ENCODE measurements around the gene SMOC2. TPM values are rescaled to one million over a fixed set of nuclear protein-coding genes. Genes with fewer than 3 reads are reported as not detected.
A peak's percentile ranks its signal among the peaks of the same experiment; 100 is the strongest.

The SMOC2 gene
- total RNA-seq (ENCODE audit: unreplicated experiment) = not detected
- long read RNA-seq = 0 reads

DNA sequence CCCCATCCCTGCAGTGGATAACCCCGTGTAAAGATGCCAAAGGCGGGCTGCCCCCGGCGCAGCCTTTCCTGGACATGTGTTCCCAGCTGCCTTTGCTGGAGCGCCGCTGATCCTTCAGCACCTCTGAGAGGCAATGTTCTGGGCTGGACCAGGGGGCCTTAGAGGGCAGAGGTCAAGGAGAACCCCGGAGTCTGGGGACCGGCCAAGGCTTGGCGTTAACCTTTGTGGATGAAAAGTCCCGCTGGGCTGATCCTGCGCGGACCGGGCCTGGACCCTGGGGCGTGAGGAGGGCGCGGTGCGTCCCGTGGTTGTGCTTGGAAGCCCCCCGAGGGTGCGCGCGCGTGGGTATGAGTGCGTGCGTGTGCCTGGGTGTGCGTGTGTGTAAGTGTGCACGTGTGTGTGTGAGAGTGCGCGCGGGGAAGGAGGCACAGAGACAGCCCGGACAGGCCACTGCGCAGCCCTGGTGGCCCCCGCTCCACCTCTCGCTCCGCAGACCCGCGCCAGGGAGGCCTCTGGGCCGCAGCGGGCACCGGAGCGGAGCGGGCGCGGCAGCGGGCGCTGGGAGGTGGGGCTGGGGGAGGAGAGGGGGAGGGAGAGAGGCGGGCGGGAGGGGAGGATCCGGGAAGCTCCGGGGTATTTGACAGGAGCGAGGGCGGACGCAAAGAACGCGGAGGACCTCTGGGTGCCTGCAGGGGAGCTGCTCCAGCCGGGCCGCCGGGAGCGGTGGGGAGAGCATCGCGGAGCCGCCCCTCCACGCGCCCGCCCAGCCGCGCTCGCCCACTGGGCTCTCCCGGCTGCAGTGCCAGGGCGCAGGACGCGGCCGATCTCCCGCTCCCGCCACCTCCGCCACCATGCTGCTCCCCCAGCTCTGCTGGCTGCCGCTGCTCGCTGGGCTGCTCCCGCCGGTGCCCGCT is at the start of gene SMOC2:
TSS of gene SMOC2 (plus strand) at position 665 of the 914 bp plus-strand sequence. CDS start at position 852, 187 bp downstream.
- no peaks in the 10 kb centered on the region for H3K9me3 Mint-ChIP-seq (ENCODE audit: unreplicated experiment)
- DNase-seq (ENCODE audit: low spot score) = no peak
- TF ChIP-seq CTCF (IDR thresholded peaks at IDR 0.05; ENCODE audit: unreplicated experiment) = no peak
- H3K36me3 Mint-ChIP-seq (ENCODE audit: low read depth, unreplicated experiment) = peaks cover 4% of the 10 kb centered on the region
- peaks cover 12% of the 10 kb centered on the region for H3K4me1 Mint-ChIP-seq (ENCODE audit: unreplicated experiment)
- H3K27ac Mint-ChIP-seq (ENCODE audit: unreplicated experiment) = no peak within 1 kb of the TSS
- peaks cover 18% of the 10 kb centered on the region for H3K27me3 Mint-ChIP-seq (ENCODE audit: unreplicated experiment)
- peak within 1 kb of the TSS; percentile 65 for H3K4me3 Mint-ChIP-seq (ENCODE audit: unreplicated experiment)

DNA sequence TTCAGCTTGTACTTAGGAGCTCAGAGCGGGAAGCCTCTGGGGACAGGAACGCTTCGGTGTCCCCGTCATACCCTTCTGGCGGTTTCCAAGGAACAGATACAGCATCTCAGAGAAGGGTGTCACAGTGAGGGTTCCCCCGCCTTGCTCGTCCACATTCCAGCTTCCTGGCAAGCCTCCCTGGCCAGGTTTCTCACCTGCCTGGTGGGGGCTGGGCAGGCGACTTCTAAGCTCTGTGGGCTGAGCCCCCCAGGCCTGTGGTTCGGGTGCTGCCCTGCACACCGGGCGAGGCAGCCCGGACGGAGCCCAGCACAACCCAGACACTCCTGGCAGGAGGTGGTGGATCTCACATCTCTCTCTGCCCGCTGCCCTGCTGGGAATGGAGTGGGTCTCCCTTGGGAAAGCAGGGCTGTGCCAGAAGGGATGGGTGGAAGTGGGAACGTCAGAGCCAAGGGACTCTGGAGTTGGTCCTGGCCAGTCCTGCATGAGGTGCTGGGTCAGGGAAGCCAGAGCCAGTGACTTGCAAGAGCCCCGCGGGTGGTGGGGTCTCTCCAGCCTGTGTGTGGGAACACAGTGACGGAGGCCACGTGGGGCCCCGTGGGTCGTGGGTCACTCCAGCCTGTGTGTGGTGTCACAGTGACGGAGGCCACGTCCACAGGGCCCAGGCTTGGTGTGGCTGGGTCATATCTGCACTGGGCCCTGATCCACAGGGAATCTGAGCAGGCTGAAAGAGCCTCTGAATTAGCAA is 47.7 kb upstream of the SMOC2 start:
- no peak overlapping the region for H3K27ac Mint-ChIP-seq (ENCODE audit: unreplicated experiment)
- H3K4me3 Mint-ChIP-seq (ENCODE audit: unreplicated experiment) = no peak overlapping the region
- no peak for TF ChIP-seq CTCF (IDR thresholded peaks at IDR 0.05; ENCODE audit: unreplicated experiment)
- no peaks in the 10 kb centered on the region for H3K9me3 Mint-ChIP-seq (ENCODE audit: unreplicated experiment)
- H3K4me1 Mint-ChIP-seq (ENCODE audit: unreplicated experiment) = peaks cover 24% of the 10 kb centered on the region
- DNase-seq (ENCODE audit: low spot score) = no peak
- peaks cover 6% of the 10 kb centered on the region for H3K27me3 Mint-ChIP-seq (ENCODE audit: unreplicated experiment)
- H3K36me3 Mint-ChIP-seq (ENCODE audit: low read depth, unreplicated experiment) = no peaks in the 10 kb centered on the region

DNA sequence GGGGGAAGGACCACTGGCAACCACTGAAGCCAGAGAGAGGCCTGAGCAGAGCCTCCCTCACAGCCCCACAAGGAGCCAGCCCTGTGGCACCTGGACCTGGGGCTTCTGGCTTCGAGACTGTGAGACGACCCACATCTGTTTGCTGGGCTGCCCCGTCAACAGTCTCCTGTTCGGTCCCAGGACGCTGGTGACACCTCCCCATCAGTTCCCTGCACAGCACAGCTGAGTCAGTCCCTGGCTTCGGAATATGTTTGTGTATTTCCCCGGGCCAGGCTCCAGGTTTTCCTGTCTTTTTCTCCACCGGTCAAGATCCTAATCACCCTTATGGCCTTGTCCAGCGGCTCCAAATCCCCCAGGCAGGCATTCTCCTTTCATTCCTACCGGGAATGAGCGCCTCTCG is 46.4 kb upstream of the SMOC2 start:
- no peak for TF ChIP-seq CTCF (IDR thresholded peaks at IDR 0.05; ENCODE audit: unreplicated experiment)
- no peak for DNase-seq (ENCODE audit: low spot score)
- no peak overlapping the region for H3K4me3 Mint-ChIP-seq (ENCODE audit: unreplicated experiment)
- H3K9me3 Mint-ChIP-seq (ENCODE audit: unreplicated experiment) = no peaks in the 10 kb centered on the region
- H3K4me1 Mint-ChIP-seq (ENCODE audit: unreplicated experiment) = peaks cover 22% of the 10 kb centered on the region
- H3K36me3 Mint-ChIP-seq (ENCODE audit: low read depth, unreplicated experiment) = no peaks in the 10 kb centered on the region
- H3K27ac Mint-ChIP-seq (ENCODE audit: unreplicated experiment) = no peak overlapping the region
- H3K27me3 Mint-ChIP-seq (ENCODE audit: unreplicated experiment) = peaks cover 7% of the 10 kb centered on the region

DNA sequence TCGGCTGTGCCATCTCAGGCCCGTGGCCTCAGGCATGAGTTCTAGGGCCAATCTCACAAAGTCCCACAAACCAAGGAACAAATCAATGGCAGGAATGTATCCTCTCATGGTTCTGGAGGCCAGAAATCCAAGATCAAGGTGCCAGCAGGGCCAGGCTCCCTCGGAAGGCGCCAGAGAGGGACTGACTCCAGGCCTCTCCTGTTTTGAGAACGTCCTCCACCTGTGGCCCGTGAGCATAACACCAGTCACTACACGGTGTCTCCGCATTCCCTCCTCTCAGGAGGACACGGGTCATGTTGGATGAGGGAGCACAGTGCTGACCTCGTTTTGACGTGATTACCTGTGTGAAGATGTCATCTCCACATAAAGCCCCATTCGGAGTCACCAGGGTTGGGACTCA is 45.0 kb upstream of the SMOC2 start:
- Mint-ChIP-seq H3K9me3 (ENCODE audit: unreplicated experiment) (no peaks in the 10 kb centered on the region), H3K4me3 (ENCODE audit: unreplicated experiment) (no peak overlapping the region), H3K36me3 (ENCODE audit: low read depth, unreplicated experiment) (no peaks in the 10 kb centered on the region), H3K4me1 (ENCODE audit: unreplicated experiment) (peaks cover 8% of the 10 kb centered on the region), H3K27me3 (ENCODE audit: unreplicated experiment) (peaks cover 10% of the 10 kb centered on the region), H3K27ac (ENCODE audit: unreplicated experiment) (no peak overlapping the region)
- DNase-seq (ENCODE audit: low spot score) = no peak
- no peak for TF ChIP-seq CTCF (IDR thresholded peaks at IDR 0.05; ENCODE audit: unreplicated experiment)
